ENCODE results near the gene PCDH15.

The PCDH15 gene

GRCh38 chr10:54139819-54140428 lies 661.1 kb downstream of the PCDH15 start:
- H3K9ac ChIP-seq (ENCODE audit: low read length) = no peak overlapping the region
- no peak overlapping the region for H3K4me3 ChIP-seq (ENCODE audit: low read length)
- no peaks in the 10 kb centered on the region for H4K20me1 ChIP-seq (ENCODE audit: insufficient read depth, low read length)
- H3F3A ChIP-seq (ENCODE audit: insufficient read depth, low read length) = 0 out of 2 replicates have a peak, but pooled peaks cover 6% of the 10 kb centered on the region
- H2AFZ ChIP-seq (ENCODE audit: low read length) = no peak overlapping the region
- H3K9me3 ChIP-seq (replicated peaks; ENCODE audit: insufficient read depth, low read length) = no peaks in the 10 kb centered on the region
- TF ChIP-seq EZH2 (optimal IDR thresholded peaks at IDR 0.05; ENCODE audit: low read depth, low read length) (no peak), EZH2phosphoT487 (IDR thresholded peaks at IDR 0.05; ENCODE audit: low read length) (no peak), CTCF (IDR thresholded peaks at IDR 0.05; ENCODE audit: low read length) (no peak)
- no peaks in the 10 kb centered on the region for H3K36me3 ChIP-seq (replicated peaks; ENCODE audit: insufficient read depth, low read length)
- H3K27ac ChIP-seq (ENCODE audit: low read length) = no peak overlapping the region
- H3K79me2 ChIP-seq (ENCODE audit: low read length) = no peaks in the 10 kb centered on the region
- DNase-seq = no peak
- H3K27me3 ChIP-seq (replicated peaks; ENCODE audit: insufficient read depth, low read length) = no peaks in the 10 kb centered on the region
- no peak overlapping the region for H3K4me2 ChIP-seq (ENCODE audit: low read depth, low read length)
- peaks cover 17% of the 10 kb centered on the region for H3K4me1 ChIP-seq (ENCODE audit: low read length)
- H3K9me2 ChIP-seq (replicated peaks; ENCODE audit: insufficient read depth, low read length) = no peaks in the 10 kb centered on the region

DNA sequence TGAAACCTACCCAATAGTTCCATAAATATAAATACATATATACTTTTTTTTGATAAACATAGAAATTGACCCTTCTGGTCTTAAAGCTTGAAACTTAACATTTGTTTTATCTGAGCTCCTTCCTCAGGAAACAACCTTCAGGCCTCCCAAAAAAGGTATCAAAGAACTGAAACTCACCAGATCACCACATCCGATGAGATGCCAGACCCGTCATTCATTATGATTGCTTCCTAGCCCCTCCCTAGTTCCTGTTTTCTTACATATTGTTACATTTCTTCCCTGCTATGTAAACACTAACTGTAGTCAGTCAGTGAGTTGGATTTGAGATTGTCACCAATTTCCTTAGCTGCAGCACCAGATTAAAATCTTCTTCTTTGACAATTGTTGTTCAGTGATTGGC lies 663.6 kb downstream of the PCDH15 start:
- H3K9ac ChIP-seq (ENCODE audit: low read length) = no peak overlapping the region
- H3K4me1 ChIP-seq (ENCODE audit: low read length) = peaks cover 17% of the 10 kb centered on the region
- H3K9me2 ChIP-seq (replicated peaks; ENCODE audit: insufficient read depth, low read length) = no peaks in the 10 kb centered on the region
- no peaks in the 10 kb centered on the region for H3K27me3 ChIP-seq (replicated peaks; ENCODE audit: insufficient read depth, low read length)
- no peaks in the 10 kb centered on the region for H3K36me3 ChIP-seq (replicated peaks; ENCODE audit: insufficient read depth, low read length)
- H3K27ac ChIP-seq (ENCODE audit: low read length) = peak overlapping the region; percentile 69; the same call in 1 of the 2 replicates
- peak overlapping the region; percentile 35 for H3K4me2 ChIP-seq (ENCODE audit: low read depth, low read length)
- DNase-seq = peak; percentile 84
- H2AFZ ChIP-seq (ENCODE audit: low read length) = peak overlapping the region; percentile 45
- 0 out of 2 replicates have a peak, but pooled peaks cover 6% of the 10 kb centered on the region for H3F3A ChIP-seq (ENCODE audit: insufficient read depth, low read length)
- TF ChIP-seq EZH2 (optimal IDR thresholded peaks at IDR 0.05; ENCODE audit: low read depth, low read length) (no peak), CTCF (IDR thresholded peaks at IDR 0.05; ENCODE audit: low read length) (no peak), EZH2phosphoT487 (IDR thresholded peaks at IDR 0.05; ENCODE audit: low read length) (no peak)
- no peaks in the 10 kb centered on the region for H3K79me2 ChIP-seq (ENCODE audit: low read length)
- H3K4me3 ChIP-seq (ENCODE audit: low read length) = no peak overlapping the region
- H3K9me3 ChIP-seq (replicated peaks; ENCODE audit: insufficient read depth, low read length) = no peaks in the 10 kb centered on the region
- H4K20me1 ChIP-seq (ENCODE audit: insufficient read depth, low read length) = no peaks in the 10 kb centered on the region

DNA sequence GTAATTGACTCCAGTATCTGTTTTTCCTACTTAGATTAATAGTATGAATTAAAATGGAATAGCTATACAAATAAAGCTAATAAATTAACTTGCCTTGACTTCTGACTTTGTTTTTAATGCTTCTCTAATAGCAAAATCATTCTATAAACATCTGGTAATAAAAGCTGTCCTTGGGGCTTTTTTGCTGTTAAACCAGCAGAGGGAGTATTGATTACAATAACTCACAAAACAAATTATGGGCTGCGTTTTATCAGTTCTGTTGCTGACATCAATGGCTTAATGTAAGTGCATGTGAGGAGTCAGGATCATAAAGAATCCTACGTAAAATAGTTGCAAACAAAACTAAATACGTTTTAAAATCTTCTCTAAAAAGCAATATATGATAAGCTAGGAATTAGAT lies 667.8 kb downstream of the PCDH15 start:
- no peaks in the 10 kb centered on the region for H4K20me1 ChIP-seq (ENCODE audit: insufficient read depth, low read length)
- H2AFZ ChIP-seq (ENCODE audit: low read length) = no peak overlapping the region
- no peak overlapping the region for H3K27ac ChIP-seq (ENCODE audit: low read length)
- no peak for TF ChIP-seq EZH2phosphoT487 (IDR thresholded peaks at IDR 0.05; ENCODE audit: low read length)
- TF ChIP-seq EZH2 (optimal IDR thresholded peaks at IDR 0.05; ENCODE audit: low read depth, low read length) = no peak
- peak; percentile 57 for TF ChIP-seq CTCF (IDR thresholded peaks at IDR 0.05; ENCODE audit: low read length)
- no peak overlapping the region for H3K4me2 ChIP-seq (ENCODE audit: low read depth, low read length)
- H3K36me3 ChIP-seq (replicated peaks; ENCODE audit: insufficient read depth, low read length) = no peaks in the 10 kb centered on the region
- peak; percentile 35 for DNase-seq
- H3K9ac ChIP-seq (ENCODE audit: low read length) = no peak overlapping the region
- H3K9me2 ChIP-seq (replicated peaks; ENCODE audit: insufficient read depth, low read length) = no peaks in the 10 kb centered on the region
- H3K9me3 ChIP-seq (replicated peaks; ENCODE audit: insufficient read depth, low read length) = no peaks in the 10 kb centered on the region
- H3K4me3 ChIP-seq (ENCODE audit: low read length) = no peak overlapping the region
- 0 out of 2 replicates have a peak, but pooled peaks cover 6% of the 10 kb centered on the region for H3F3A ChIP-seq (ENCODE audit: insufficient read depth, low read length)
- peaks cover 16% of the 10 kb centered on the region for H3K4me1 ChIP-seq (ENCODE audit: low read length)
- no peaks in the 10 kb centered on the region for H3K27me3 ChIP-seq (replicated peaks; ENCODE audit: insufficient read depth, low read length)
- no peaks in the 10 kb centered on the region for H3K79me2 ChIP-seq (ENCODE audit: low read length)

All from MM.1S (cell line).